ENCODE data around the gene UEVLD. TPM values are rescaled to one million over a fixed set of nuclear protein-coding genes. Genes with fewer than 3 reads are reported as not detected.

UEVLD gene
- total and polyA plus RNA-seq, 4 donors, result 5.7 to 15.5 (median 6.7) TPM

- no peak overlapping the region for H3K4me3 ChIP-seq (ENCODE audit: low read depth in 1 of 3, low read length in 3 of 3)
- no peak for TF ChIP-seq REST (IDR thresholded peaks at IDR 0.05)
- TF ChIP-seq ZBTB33 (IDR thresholded peaks at IDR 0.05), result no peak
- TF ChIP-seq GABPA (IDR thresholded peaks at IDR 0.05 in 1 of 2, conservative IDR thresholded peaks at IDR 0.05 in 1 of 2), result no peak
- no peak for TF ChIP-seq EGR1 (IDR thresholded peaks at IDR 0.05; ENCODE audit: low read depth in 2 of 2)
- no peak for TF ChIP-seq FOXA1 (IDR thresholded peaks at IDR 0.05)
- no peak for TF ChIP-seq ATF3 (IDR thresholded peaks at IDR 0.05)
- no peak for TF ChIP-seq FOXA2 (IDR thresholded peaks at IDR 0.05)
- TF ChIP-seq JUND (IDR thresholded peaks at IDR 0.05), result no peak
- TF ChIP-seq CTCF (IDR thresholded peaks at IDR 0.05; ENCODE audit: low read depth, low read length, missing input control), result no peak
- TF ChIP-seq YY1 (IDR thresholded peaks at IDR 0.05), result no peak
- TF ChIP-seq SP1 (IDR thresholded peaks at IDR 0.05), result no peak
- H3K9ac ChIP-seq (ENCODE audit: low read depth in 1 of 2, low read length in 2 of 2), result no peak overlapping the region
- no peak for DNase-seq (ENCODE audit: low spot score)
- no peak overlapping the region for H3K27ac ChIP-seq (ENCODE audit: low read depth in 1 of 2, low read length in 2 of 2)
- H3K9me3 ChIP-seq (ENCODE audit: control insufficient read depth in 4 of 4, low read length in 3 of 4), result no peaks in the 10 kb centered on the region
- no peaks in the 10 kb centered on the region for H3K4me1 ChIP-seq (ENCODE audit: control insufficient read depth in 4 of 4, insufficient read depth in 4 of 4, low read length in 3 of 4)
- H3K27me3 ChIP-seq (ENCODE audit: control insufficient read depth in 4 of 4, insufficient read depth in 4 of 4, low read length in 3 of 4), result no peaks in the 10 kb centered on the region
- peaks cover 13 to 61% (median 34%) of the 10 kb centered on the region in 4 donors for H3K36me3 ChIP-seq (ENCODE audit: control insufficient read depth in 4 of 4, insufficient read depth in 3 of 4, low read depth in 1 of 4, low read length in 3 of 4)
- 97% methylated on average over 2 of the region's 2 CpGs for WGBS
Measured at GRCh38 chr11:18611196-18611595, 22.7 kb upstream of the UEVLD start.

- Histone ChIP-seq H3K36me3 (ENCODE audit: control insufficient read depth in 4 of 4, insufficient read depth in 3 of 4, low read depth in 1 of 4, low read length in 3 of 4) (peaks cover 2 to 35% (median 19%) of the 10 kb centered on the region in 4 donors), H3K9ac (ENCODE audit: low read depth in 1 of 2, low read length in 2 of 2) (no peak overlapping the region), H3K27ac (ENCODE audit: low read depth in 1 of 2, low read length in 2 of 2) (no peak overlapping the region), H3K27me3 (ENCODE audit: control insufficient read depth in 4 of 4, insufficient read depth in 4 of 4, low read length in 3 of 4) (no peaks in the 10 kb centered on the region), H3K4me3 (ENCODE audit: low read depth in 1 of 3, low read length in 3 of 3) (no peak overlapping the region), H3K4me1 (ENCODE audit: control insufficient read depth in 4 of 4, insufficient read depth in 4 of 4, low read length in 3 of 4) (no peaks in the 10 kb centered on the region), H3K9me3 (ENCODE audit: control insufficient read depth in 4 of 4, low read length in 3 of 4) (no peaks in the 10 kb centered on the region)
- 74% methylated on average over 3 of the region's 3 CpGs for WGBS
- TF ChIP-seq MAX (IDR thresholded peaks at IDR 0.05), result no peak
- TF ChIP-seq HNF4A (conservative IDR thresholded peaks at IDR 0.05), result no peak
- no peak for TF ChIP-seq RXRA (IDR thresholded peaks at IDR 0.05)
- no peak for TF ChIP-seq JUND (IDR thresholded peaks at IDR 0.05)
- DNase-seq (ENCODE audit: low spot score), result no peak
Measured at GRCh38 chr11:18608376-18608775, 19.8 kb upstream of the UEVLD start.
